IMR-90 (cell line): Measurements from ENCODE around the gene NPNT. TPM values are rescaled to one million over a fixed set of nuclear protein-coding genes. Genes with fewer than 3 reads are reported as not detected.

Experiments used
- ATAC-seq: fragments of 200-7000 bp; cut with Tn5 transposase; 2 replicates; pipeline ENCODE4 v1.9.1; 2020; ENCODE audit warnings: low read depth, mild to moderate bottlenecking, moderate library complexity
- BruUV-seq: library from RNA; stranded (reverse); fragments of 400-500 nt; replicated peaks from 2 replicates; lab custom pipeline; 2021; lab: Mats Ljungman, UMichigan
- CTCF ChIA-PET: fragments of 300-600 bp; formaldehyde crosslinking; extraction: SDS; loops from one replicate; lab custom pipeline; 2021; ENCODE audit warnings: antibody characterized with exemption; lab: Yijun Ruan, JAX
- POLR2A ChIA-PET: fragments of 300-600 bp; sonication (Branson Sonifier 250); formaldehyde crosslinking; loops from one replicate; lab custom pipeline; 2022; ENCODE audit warnings: antibody characterized with exemption; ENCODE audit not compliant: unreplicated experiment; lab: Charles Lee
- DNase-seq: peaks from one replicate; pipeline ENCODE4 v3.0.0; 2013
- H2AFZ ChIP-seq: replicated peaks from 2 replicates; pipeline ENCODE3; 2013; ENCODE audit warnings: low read length, mild to moderate bottlenecking; ENCODE audit not compliant: poor library complexity
- H2AK5ac ChIP-seq: 2 replicates; pipeline ENCODE4 v1.6.1; 2013; ENCODE audit warnings: low read depth, low read length, inconsistent platforms
- H2AK9ac ChIP-seq: replicated peaks from 2 replicates; pipeline ENCODE3; 2013; ENCODE audit warnings: mild to moderate bottlenecking, low read depth, low read length, moderate library complexity; ENCODE audit not compliant: poor library complexity
- H2BK120ac ChIP-seq: 2 replicates; pipeline ENCODE4 v1.6.1; 2013; ENCODE audit warnings: low read depth, low read length, inconsistent platforms
- H2BK15ac ChIP-seq: 3 replicates; pipeline ENCODE4 v1.6.1; 2013; ENCODE audit warnings: low read depth, low read length, inconsistent platforms
- H2BK20ac ChIP-seq: 2 replicates; pipeline ENCODE4 v1.6.1; 2013; ENCODE audit warnings: low read depth, mild to moderate bottlenecking, inconsistent platforms, low read length, moderate library complexity
- H2BK5ac ChIP-seq: 2 replicates; pipeline ENCODE4 v1.6.1; 2013; ENCODE audit warnings: mild to moderate bottlenecking, low read depth, low read length, inconsistent platforms; ENCODE audit not compliant: poor library complexity, severe bottlenecking
- H3K14ac ChIP-seq: replicated peaks from 2 replicates; pipeline ENCODE4 v1.6.1; 2013; ENCODE audit warnings: low read depth, low read length, inconsistent platforms
- H3K18ac ChIP-seq: 2 replicates; pipeline ENCODE4 v1.6.1; 2013; ENCODE audit warnings: low read depth, low read length, control low read depth
- H3K23ac ChIP-seq: 2 replicates; pipeline ENCODE4 v1.6.1; 2013; ENCODE audit warnings: low read depth, low read length, inconsistent platforms
- H3K27ac ChIP-seq: 2 replicates; pipeline ENCODE4 v1.5.1; 2013; ENCODE audit warnings: mild to moderate bottlenecking, control low read depth, low read length; ENCODE audit not compliant: insufficient read depth
- H3K27me3 ChIP-seq: 2 replicates; pipeline ENCODE4 v1.6.1; 2013; ENCODE audit warnings: low read length; ENCODE audit not compliant: control insufficient read depth, insufficient read depth
- H3K36me3 ChIP-seq: 2 replicates; pipeline ENCODE4 v1.6.1; 2013; ENCODE audit warnings: low read length, mixed read lengths; ENCODE audit not compliant: control insufficient read depth, insufficient read depth
- H3K4ac ChIP-seq: 2 replicates; pipeline ENCODE4 v1.6.1; 2013; ENCODE audit warnings: low read depth, low read length, inconsistent platforms
- H3K4me1 ChIP-seq: 2 replicates; pipeline ENCODE4 v1.6.1; 2013; ENCODE audit warnings: low read length, mixed read lengths; ENCODE audit not compliant: control insufficient read depth, insufficient read depth
- H3K4me2 ChIP-seq: 2 replicates; pipeline ENCODE4 v1.6.1; 2013; ENCODE audit warnings: low read depth, mild to moderate bottlenecking, control low read depth, low read length, moderate library complexity
- H3K4me3 ChIP-seq: 2 replicates; pipeline ENCODE4 v1.5.1; 2013; ENCODE audit warnings: low read depth, mild to moderate bottlenecking, control low read depth, low read length, moderate library complexity; ENCODE audit not compliant: insufficient read depth
- H3K56ac ChIP-seq: 2 replicates; pipeline ENCODE4 v1.6.1; 2013; ENCODE audit warnings: low read length, inconsistent platforms; ENCODE audit not compliant: insufficient read depth; ENCODE audit errors: extremely low read depth
- H3K79me1 ChIP-seq, 2 experiments: 2 replicates each; pipeline ENCODE4 v1.6.1; 2013; ENCODE audit warnings: low read length in 2 of 2, inconsistent platforms in 1 of 2, low read depth in 1 of 2
- H3K9ac ChIP-seq: 2 replicates; pipeline ENCODE4 v1.6.1; 2013; ENCODE audit warnings: low read depth, low read length, control low read depth
- H3K9me1 ChIP-seq: 2 replicates; pipeline ENCODE4 v1.6.1; 2013; ENCODE audit warnings: low read length, inconsistent platforms; ENCODE audit not compliant: insufficient read depth
- H3K9me3 ChIP-seq: 2 replicates; pipeline ENCODE4 v1.6.1; 2013; ENCODE audit warnings: low read length; ENCODE audit not compliant: control insufficient read depth, insufficient read depth
- H4K20me1 ChIP-seq: 2 replicates; pipeline ENCODE4 v1.6.1; 2013; ENCODE audit warnings: low read length, inconsistent platforms; ENCODE audit not compliant: insufficient read depth
- H4K5ac ChIP-seq: 2 replicates; pipeline ENCODE4 v1.6.1; 2013; ENCODE audit warnings: mild to moderate bottlenecking, low read depth, low read length, control low read depth
- H4K8ac ChIP-seq, 2 experiments: 2 replicates each; pipeline ENCODE4 v1.6.1; 2013; ENCODE audit warnings: low read depth in 2 of 2, low read length in 2 of 2, control low read depth in 1 of 2, inconsistent platforms in 1 of 2
- H4K91ac ChIP-seq: 2 replicates; pipeline ENCODE4 v1.6.1; 2013; ENCODE audit warnings: low read depth, low read length, inconsistent platforms; ENCODE audit not compliant: insufficient read depth
- BHLHE40 ChIP-seq: fragments of 150-350 bp; IDR thresholded peaks from 2 replicates; pipeline ENCODE4 v1.6.1; 2016; ENCODE audit warnings: mild to moderate bottlenecking, low read depth, low read length
- CEBPB ChIP-seq: IDR thresholded peaks from 2 replicates; pipeline ENCODE4 v1.6.1; 2012; ENCODE audit warnings: low read depth, low read length, improper control_type of control experiment
- CHD1 ChIP-seq: IDR thresholded peaks from 2 replicates; pipeline ENCODE4 v1.6.1; 2012; ENCODE audit warnings: low read depth, low read length, improper control_type of control experiment
- CTCF ChIP-seq: conservative IDR thresholded peaks from 2 replicates; pipeline ENCODE4 v1.5.1; 2012; ENCODE audit warnings: mild to moderate bottlenecking, low read depth, low read length, improper control_type of control experiment
- ELK1 ChIP-seq: fragments of 150-350 bp; IDR thresholded peaks from 2 replicates; pipeline ENCODE4 v1.6.1; 2016; ENCODE audit warnings: low read depth, mild to moderate bottlenecking, low read length, moderate library complexity, borderline replicate concordance
- FOS ChIP-seq: fragments of 150-350 bp; IDR thresholded peaks from 2 replicates; pipeline ENCODE4 v1.6.1; 2016; ENCODE audit warnings: low read depth, low read length
- MAFK ChIP-seq: IDR thresholded peaks from 2 replicates; pipeline ENCODE4 v1.6.1; 2012; ENCODE audit warnings: low read depth, low read length, improper control_type of control experiment
- MAZ ChIP-seq: IDR thresholded peaks from 2 replicates; pipeline ENCODE4 v1.6.1; 2012; ENCODE audit warnings: low read depth, mild to moderate bottlenecking, low read length, improper control_type of control experiment, moderate library complexity, borderline replicate concordance
- MXI1 ChIP-seq: IDR thresholded peaks from 2 replicates; pipeline ENCODE4 v1.6.1; 2012; ENCODE audit warnings: low read depth, mild to moderate bottlenecking, low read length, moderate library complexity, borderline replicate concordance
- NFE2L2 ChIP-seq: fragments of 150-350 bp; IDR thresholded peaks from 2 replicates; pipeline ENCODE4 v1.6.1; 2016; ENCODE audit warnings: low read depth, mild to moderate bottlenecking, low read length
- POLR2A ChIP-seq: IDR thresholded peaks from 2 replicates; pipeline ENCODE4 v1.6.1; 2012; ENCODE audit warnings: mild to moderate bottlenecking, low read depth, low read length
- RAD21 ChIP-seq: IDR thresholded peaks from 2 replicates; pipeline ENCODE4 v1.6.1; 2012; ENCODE audit warnings: low read length, improper control_type of control experiment
- RCOR1 ChIP-seq: IDR thresholded peaks from 2 replicates; pipeline ENCODE4 v1.6.1; 2012; ENCODE audit warnings: mild to moderate bottlenecking, low read length, improper control_type of control experiment; ENCODE audit not compliant: insufficient replicate concordance
- RFX5 ChIP-seq: IDR thresholded peaks from 2 replicates; pipeline ENCODE4 v1.8.0; 2012; ENCODE audit warnings: low read depth, mild to moderate bottlenecking, low read length, moderate library complexity
- SMC3 ChIP-seq: fragments of 150-350 bp; IDR thresholded peaks from 2 replicates; pipeline ENCODE4 v1.6.1; 2016; ENCODE audit warnings: low read depth, mild to moderate bottlenecking, antibody characterized with exemption, low read length, moderate library complexity
- USF2 ChIP-seq: fragments of 150-350 bp; IDR thresholded peaks from 2 replicates; pipeline ENCODE4 v1.6.1; 2017; ENCODE audit warnings: mild to moderate bottlenecking, antibody characterized with exemption, low read length, low read depth
- WGBS, 2 experiments: methylation state at CpG; one replicate each; pipeline versions ENCODE4 v1.1.5 to v1.1.7; 2013; ENCODE audit warnings: missing lambda C conversion rate in 2 of 2; ENCODE audit not compliant: insufficient read length in 1 of 2; ENCODE audit errors: extremely low coverage in 2 of 2; 5-methylcytosine and 5-hydroxymethylcytosine counted together
- dilution Hi-C: fragments of 300-500 bp; cut with HindIII; formaldehyde crosslinking; loops from one replicate; pipeline ENCODE4 v1.14.3; 2018; ENCODE audit warnings: low sequenced_read_pairs; ENCODE audit not compliant: unreplicated experiment
- in situ Hi-C: fragments of 300-500 bp; cut with MboI; formaldehyde crosslinking; loops from 3 replicates; pipeline ENCODE4 v1.14.3; 2019; ENCODE audit warnings: low sequenced_read_pairs, inconsistent platforms, mixed read lengths
- intact Hi-C: fragments of 100-400 bp; cut with micrococcal nuclease; formaldehyde crosslinking; loops from 2 replicates; pipeline ENCODE4 v1.10.0; 2022
- polyA plus RNA-seq, 3 experiments: library from polyadenylated mRNA; depleted of rRNA; stranded (reverse); fragments of >200 nt; gene quantifications; 2 replicates each; pipeline ENCODE4 v1.2.3, GENCODE V29; 2012; ENCODE audit warnings: low replicate concordance in 1 of 3
- total RNA-seq: library from RNA; depleted of rRNA; stranded (reverse); fragments of >200 nt; gene quantifications from 2 replicates; pipeline ENCODE4 v1.2.3, GENCODE V29; 2012

NPNT gene
- total and polyA plus RNA-seq, 2 of the 4 experiments (the other 2 are of a cell fraction): not detected

GRCh38 chr4:105871997-105872396 lies 23.3 kb upstream of the NPNT start:
- no peak overlapping the region for H4K5ac ChIP-seq
- CTCF ChIA-PET: no interaction called here
- WGBS, 2 experiments: no CpG with 5 or more reads among the region's 2 CpGs

More at GRCh38 chr4:105871997-105872396, 23.3 kb upstream of the NPNT start:
- H4K8ac ChIP-seq: no peak overlapping the region
- no peak overlapping the region for H3K4me3 ChIP-seq
- H3K79me1 ChIP-seq: no peaks in the 10 kb centered on the region
- H3K27ac ChIP-seq: no peak overlapping the region
- POLR2A ChIA-PET: no interaction called here
- no peak overlapping the region for H4K91ac ChIP-seq
- DNase-seq (no peak), ATAC-seq (no peak)
- no peak overlapping the region for H2AFZ ChIP-seq
- no peaks in the 10 kb centered on the region for H3K4me1 ChIP-seq
- no peak overlapping the region for H3K14ac ChIP-seq
- no peaks in the 10 kb centered on the region for H4K20me1 ChIP-seq
- H3K36me3 ChIP-seq: no peaks in the 10 kb centered on the region
- H3K4ac ChIP-seq: no peak overlapping the region
- TF ChIP-seq CEBPB: no peak
- TF ChIP-seq POLR2A: no peak
- TF ChIP-seq NFE2L2: no peak
- no peak for TF ChIP-seq FOS
- TF ChIP-seq CTCF: no peak
- no peak for TF ChIP-seq MAFK
- TF ChIP-seq RFX5: no peak
- no peak for TF ChIP-seq RAD21
- no peak for TF ChIP-seq USF2
- TF ChIP-seq MXI1: no peak
- TF ChIP-seq BHLHE40: no peak
- no peak for TF ChIP-seq RCOR1
- no peak for TF ChIP-seq CHD1
- no peak for TF ChIP-seq MAZ
- TF ChIP-seq ELK1: no peak
- TF ChIP-seq SMC3: no peak
- no peak overlapping the region for H3K9ac ChIP-seq
- in situ Hi-C loops: no loop called here
- H3K56ac ChIP-seq: no peak overlapping the region
- BruUV-seq: no TSS peak
- no peak overlapping the region for H2BK120ac ChIP-seq
- intact Hi-C loops: no loop called here
- no peaks in the 10 kb centered on the region for H3K9me1 ChIP-seq
- no peaks in the 10 kb centered on the region for H3K9me3 ChIP-seq
- no peak overlapping the region for H2BK20ac ChIP-seq
- H3K18ac ChIP-seq: no peak overlapping the region
- H2AK5ac ChIP-seq: no peak overlapping the region
- no peak overlapping the region for H3K23ac ChIP-seq
- H2BK5ac ChIP-seq: no peak overlapping the region
- H3K4me2 ChIP-seq: no peak overlapping the region
- no peaks in the 10 kb centered on the region; the same call in 1 of the 2 replicates for H3K27me3 ChIP-seq
- H2AK9ac ChIP-seq: no peak overlapping the region
- H2BK15ac ChIP-seq: no peak overlapping the region
- dilution Hi-C loops: no loop called here
